HUES64 (cell line): ENCODE measurements around the gene ALDH4A1.

ENCODE experiments used
- H3K27ac ChIP-seq: 2 replicates; pipeline ENCODE4 v1.7.0; 2013; ENCODE audit warnings: low read depth, low read length, inconsistent platforms
- H3K27me3 ChIP-seq: 2 replicates; pipeline ENCODE4 v1.6.1; 2013; ENCODE audit warnings: mild to moderate bottlenecking, low read length; ENCODE audit not compliant: insufficient read depth
- H3K36me3 ChIP-seq: 2 replicates; pipeline ENCODE4 v1.6.1; 2013; ENCODE audit warnings: mild to moderate bottlenecking, low read length; ENCODE audit not compliant: insufficient read depth
- H3K4me1 ChIP-seq: 2 replicates; pipeline ENCODE4 v1.6.1; 2013; ENCODE audit warnings: mild to moderate bottlenecking, low read length, moderate library complexity; ENCODE audit not compliant: insufficient read depth
- H3K4me3 ChIP-seq: 2 replicates; pipeline ENCODE4 v1.5.1; 2013; ENCODE audit warnings: mild to moderate bottlenecking, low read length, moderate library complexity
- H3K9ac ChIP-seq: 2 replicates; pipeline ENCODE4 v1.6.1; 2013; ENCODE audit warnings: mild to moderate bottlenecking, low read depth, low read length
- H3K9me3 ChIP-seq: 2 replicates; pipeline ENCODE4 v1.6.1; 2013; ENCODE audit warnings: low read depth, low read length; ENCODE audit not compliant: insufficient read depth
- WGBS: fragments of 150-250, 120-280 bp; methylation state at CpG from one replicate; pipeline ENCODE4 v1.1.7; 2013; ENCODE audit warnings: missing lambda C conversion rate; 5-methylcytosine and 5-hydroxymethylcytosine counted together

ALDH4A1 gene

GRCh38 chr1:18880585-18880984 is 21.8 kb downstream of the ALDH4A1 start:
- no peaks in the 10 kb centered on the region for H3K9me3 ChIP-seq
- peaks cover 25% of the 10 kb centered on the region for H3K36me3 ChIP-seq
- no peak overlapping the region for H3K9ac ChIP-seq
- no peaks in the 10 kb centered on the region for H3K4me1 ChIP-seq
- no peak overlapping the region for H3K27ac ChIP-seq
- H3K27me3 ChIP-seq, result no peaks in the 10 kb centered on the region
- WGBS, result 85% methylated on average over 1 of the region's 1 CpG
- no peak overlapping the region for H3K4me3 ChIP-seq

DNA sequence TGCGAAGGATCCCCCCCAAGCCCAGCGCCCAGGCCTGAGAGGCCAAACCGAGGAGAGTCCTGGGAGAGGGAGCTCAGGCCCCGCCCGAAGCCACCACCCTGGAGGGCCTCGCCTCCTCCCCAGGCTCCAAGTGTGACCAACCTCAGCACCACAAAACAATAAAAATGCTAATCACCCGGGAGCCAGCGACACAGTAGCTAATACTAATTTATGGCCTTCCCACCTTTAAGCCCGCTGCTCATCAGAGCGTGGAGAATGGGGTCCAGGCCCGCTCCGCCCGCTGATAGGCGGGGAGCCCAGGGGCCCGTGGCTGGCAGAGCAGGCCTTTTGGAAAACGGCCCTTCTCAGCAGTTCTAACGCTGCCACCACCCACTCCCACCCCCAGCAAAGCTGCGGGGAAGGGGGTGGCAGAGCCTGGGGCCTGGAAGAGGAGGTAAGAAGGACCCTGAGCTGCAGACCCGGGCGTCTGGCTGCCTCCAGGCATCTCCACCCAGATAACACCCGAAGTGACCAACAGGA is 22.5 kb downstream of the ALDH4A1 start:
- 53% methylated on average over 20 of the region's 21 CpGs for WGBS
- Histone ChIP-seq H3K27me3 (no peaks in the 10 kb centered on the region), H3K9ac (no peak overlapping the region), H3K27ac (no peak overlapping the region), H3K36me3 (peaks cover 25% of the 10 kb centered on the region), H3K4me3 (no peak overlapping the region), H3K9me3 (no peaks in the 10 kb centered on the region), H3K4me1 (no peaks in the 10 kb centered on the region)

DNA sequence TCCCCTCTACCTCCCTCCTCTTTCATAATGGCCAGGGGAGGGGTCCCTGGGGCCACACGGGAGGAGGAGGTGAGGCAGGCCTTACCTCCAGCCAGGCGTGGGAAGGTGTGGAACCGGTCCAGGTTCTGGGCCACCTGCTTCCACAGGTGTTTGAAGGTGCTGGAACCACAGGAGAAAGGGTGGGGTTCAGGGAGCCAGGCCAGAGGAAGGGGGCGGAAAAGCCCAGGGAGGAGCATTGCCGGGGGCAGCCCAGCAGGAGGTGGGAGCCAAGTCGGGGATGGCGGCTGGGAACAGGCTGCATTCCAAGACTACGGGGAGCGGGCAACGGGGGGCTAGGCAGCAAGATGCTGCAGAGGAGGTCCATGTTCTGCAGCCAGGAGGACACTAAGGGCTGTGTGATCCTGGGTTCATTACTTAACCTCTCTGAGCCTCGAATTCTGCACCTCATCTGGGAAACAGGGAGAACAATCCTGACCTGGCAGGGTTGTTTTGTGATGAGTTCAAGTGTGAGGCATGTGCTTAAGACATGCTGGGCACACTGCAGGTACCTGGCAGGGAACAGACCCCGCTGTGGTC is 23.1 kb downstream of the ALDH4A1 start:
- Histone ChIP-seq H3K27ac (no peak overlapping the region), H3K4me1 (no peaks in the 10 kb centered on the region), H3K9me3 (no peaks in the 10 kb centered on the region), H3K36me3 (peaks cover 25% of the 10 kb centered on the region), H3K9ac (no peak overlapping the region), H3K4me3 (no peak overlapping the region), H3K27me3 (no peaks in the 10 kb centered on the region)
- 80% methylated on average over 12 of the region's 12 CpGs for WGBS

- Histone ChIP-seq H3K4me1 (no peaks in the 10 kb centered on the region), H3K36me3 (peaks cover 25% of the 10 kb centered on the region), H3K4me3 (no peak overlapping the region), H3K9ac (no peak overlapping the region), H3K27me3 (no peaks in the 10 kb centered on the region), H3K27ac (no peak overlapping the region), H3K9me3 (no peaks in the 10 kb centered on the region)
- 89% methylated on average over 11 of the region's 12 CpGs for WGBS
These were observed 23.7 kb downstream of the ALDH4A1 start for GRCh38 chr1:18878538-18879214.

DNA sequence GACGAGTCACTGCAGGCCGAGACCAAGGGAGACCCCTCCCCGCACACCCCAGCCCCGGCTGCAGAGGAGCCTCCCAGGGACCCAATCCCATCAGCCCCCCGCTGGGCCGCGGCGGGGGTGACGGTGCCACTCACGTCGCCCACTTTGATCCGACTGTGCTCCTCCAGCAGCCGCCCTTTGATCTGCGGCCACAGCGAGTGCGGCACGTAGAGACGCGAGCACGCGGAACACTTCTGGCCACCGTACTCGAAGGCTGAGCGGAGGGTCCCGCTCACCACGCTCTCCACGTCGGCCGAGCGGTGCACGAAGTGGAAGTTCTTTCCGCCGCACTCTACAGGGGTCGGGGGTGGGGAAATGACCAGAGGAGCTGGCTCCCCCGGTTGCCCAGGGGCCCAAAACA is 25.1 kb downstream of the ALDH4A1 start:
- no peaks in the 10 kb centered on the region for H3K27me3 ChIP-seq
- no peak overlapping the region for H3K9ac ChIP-seq
- peaks cover 11% of the 10 kb centered on the region for H3K36me3 ChIP-seq
- 89% methylated on average over 35 of the region's 35 CpGs for WGBS
- no peak overlapping the region for H3K27ac ChIP-seq
- no peak overlapping the region for H3K4me3 ChIP-seq
- H3K9me3 ChIP-seq, result no peaks in the 10 kb centered on the region
- no peaks in the 10 kb centered on the region for H3K4me1 ChIP-seq

GRCh38 chr1:18876210-18876609 is 26.1 kb downstream of the ALDH4A1 start:
- H3K9ac ChIP-seq, result no peak overlapping the region
- H3K36me3 ChIP-seq, result peaks cover 5% of the 10 kb centered on the region; the same call in 1 of the 2 replicates
- WGBS, result 93% methylated on average over 10 of the region's 10 CpGs
- H3K9me3 ChIP-seq, result no peaks in the 10 kb centered on the region
- H3K27me3 ChIP-seq, result no peaks in the 10 kb centered on the region
- no peaks in the 10 kb centered on the region for H3K4me1 ChIP-seq
- no peak overlapping the region for H3K27ac ChIP-seq
- H3K4me3 ChIP-seq, result no peak overlapping the region

DNA sequence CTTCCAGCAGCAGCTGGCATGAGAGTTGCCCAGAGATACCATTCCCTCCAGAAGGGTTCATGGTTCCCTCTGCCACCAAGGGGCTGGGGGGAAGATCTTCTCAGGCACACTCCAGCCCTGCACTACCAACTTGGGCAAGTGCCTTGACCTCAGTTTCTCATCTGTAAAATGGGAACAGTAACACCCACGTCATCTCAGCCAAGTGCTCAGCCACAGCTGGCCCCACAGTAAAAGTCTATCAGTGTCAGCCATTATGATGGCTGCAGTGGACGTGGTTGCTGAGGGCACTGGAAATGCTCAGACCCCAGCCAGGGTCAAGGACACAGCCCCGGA is 26.6 kb downstream of the ALDH4A1 start:
- Histone ChIP-seq H3K4me3 (no peak overlapping the region), H3K27ac (no peak overlapping the region), H3K9me3 (no peaks in the 10 kb centered on the region), H3K4me1 (no peaks in the 10 kb centered on the region), H3K9ac (no peak overlapping the region), H3K27me3 (no peaks in the 10 kb centered on the region), H3K36me3 (peaks cover 5% of the 10 kb centered on the region; the same call in 1 of the 2 replicates)
- 91% methylated on average over 3 of the region's 3 CpGs for WGBS

DNA sequence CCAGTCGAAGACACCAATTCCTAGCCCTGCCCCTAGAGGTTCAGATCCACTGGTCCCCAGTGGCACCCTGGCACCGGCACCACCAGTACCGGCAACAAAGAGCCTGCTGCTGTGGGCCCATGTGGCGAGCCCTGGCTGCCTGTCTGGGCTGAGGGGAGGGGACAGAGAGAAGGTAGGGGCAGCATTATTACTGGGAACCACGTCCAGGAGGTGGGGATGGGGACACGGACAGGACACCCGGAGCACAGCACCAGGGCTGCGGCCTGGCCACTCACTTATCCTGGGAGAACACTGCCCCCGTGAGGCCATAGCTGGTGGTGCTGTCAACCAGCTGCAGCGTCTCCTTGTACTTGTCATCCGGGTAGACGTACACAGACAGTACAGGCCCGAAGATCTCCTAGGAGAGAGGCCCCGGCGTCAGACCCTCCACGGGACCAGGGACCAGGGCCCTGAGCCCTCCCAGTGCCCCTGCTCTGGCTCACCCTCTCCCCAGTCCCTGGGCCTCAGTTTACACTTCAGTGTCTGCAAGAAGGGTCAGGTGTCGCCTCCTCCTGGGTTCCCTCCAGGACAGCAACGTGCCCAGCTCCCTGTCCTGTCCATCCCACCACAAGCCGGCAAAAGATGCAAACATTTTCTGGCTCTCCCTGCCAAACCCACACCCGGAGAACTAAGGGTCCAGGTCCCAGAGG is 27.1 kb downstream of the ALDH4A1 start:
- Histone ChIP-seq H3K27me3 (no peaks in the 10 kb centered on the region), H3K9me3 (no peaks in the 10 kb centered on the region), H3K4me1 (no peaks in the 10 kb centered on the region), H3K9ac (no peak overlapping the region), H3K27ac (no peak overlapping the region), H3K4me3 (no peak overlapping the region), H3K36me3 (peaks cover 5% of the 10 kb centered on the region; the same call in 1 of the 2 replicates)
- WGBS, result 52% methylated on average over 20 of the region's 20 CpGs

GRCh38 chr1:18874600-18874999 is 27.8 kb downstream of the ALDH4A1 start:
- Histone ChIP-seq H3K4me1 (no peaks in the 10 kb centered on the region), H3K9ac (no peak overlapping the region), H3K9me3 (no peaks in the 10 kb centered on the region), H3K4me3 (no peak overlapping the region), H3K27ac (no peak overlapping the region), H3K36me3 (peaks cover 5% of the 10 kb centered on the region; the same call in 1 of the 2 replicates), H3K27me3 (no peaks in the 10 kb centered on the region)
- WGBS, result 96% methylated on average over 8 of the region's 8 CpGs

GRCh38 chr1:18874036-18874435 is 28.3 kb downstream of the ALDH4A1 start:
- no peaks in the 10 kb centered on the region for H3K9me3 ChIP-seq
- no peaks in the 10 kb centered on the region for H3K4me1 ChIP-seq
- 89% methylated on average over 6 of the region's 6 CpGs for WGBS
- no peak overlapping the region for H3K27ac ChIP-seq
- H3K4me3 ChIP-seq, result no peak overlapping the region
- H3K9ac ChIP-seq, result no peak overlapping the region
- H3K36me3 ChIP-seq, result peaks cover 5% of the 10 kb centered on the region; the same call in 1 of the 2 replicates
- no peaks in the 10 kb centered on the region for H3K27me3 ChIP-seq

GRCh38 chr1:18872071-18872611 is 30.2 kb downstream of the ALDH4A1 start:
- Histone ChIP-seq H3K27me3 (no peaks in the 10 kb centered on the region), H3K27ac (no peak overlapping the region), H3K9me3 (no peaks in the 10 kb centered on the region), H3K36me3 (peaks cover 5% of the 10 kb centered on the region; the same call in 1 of the 2 replicates), H3K4me3 (no peak overlapping the region), H3K9ac (no peak overlapping the region), H3K4me1 (no peaks in the 10 kb centered on the region)
- 83% methylated on average over 8 of the region's 8 CpGs for WGBS
